H1 (cell line): ENCODE results near the gene GABPB1. TPM values are rescaled to one million over a fixed set of nuclear protein-coding genes. Genes with fewer than 3 reads are reported as not detected.

ENCODE experiments used
- CTCF ChIA-PET: fragments of 300-600 bp; sonication (Branson Sonifier 250); formaldehyde crosslinking; loops from one replicate; lab custom pipeline; 2021; ENCODE audit not compliant: partially characterized antibody; lab: Charles Lee
- POLR2A ChIA-PET: fragments of 300-600 bp; sonication (Branson Sonifier 250); formaldehyde crosslinking; loops from one replicate; lab custom pipeline; 2021; ENCODE audit warnings: inconsistent platforms; ENCODE audit not compliant: partially characterized antibody; lab: Charles Lee
- DNase-seq, 2 experiments: peaks; one replicate each; pipeline versions ENCODE4 v3.0.0 to v3.0.0-alpha.2; 2010 to 2022; ENCODE audit warnings: low spot score in 2 of 2, low read depth in 1 of 2, mixed read lengths in 1 of 2
- FAIRE-seq: peaks from 2 replicates; lab custom pipeline; 2011; peaks lifted over from hg19 to GRCh38; lab: Jason Lieb, UNC
- H2AFZ ChIP-seq: 2 replicates; pipeline ENCODE4 v1.8.1; 2012; ENCODE audit warnings: low read length, inconsistent platforms
- H2AK5ac ChIP-seq: 2 replicates; pipeline ENCODE4 v1.6.1; 2013; ENCODE audit warnings: low read depth, low read length
- H2BK120ac ChIP-seq: replicated peaks from 2 replicates; pipeline ENCODE3; 2013; ENCODE audit warnings: low read depth, low read length, inconsistent platforms
- H2BK12ac ChIP-seq: 2 replicates; pipeline ENCODE4 v1.6.1; 2013; ENCODE audit warnings: low read depth, low read length
- H2BK15ac ChIP-seq: 2 replicates; pipeline ENCODE4 v1.6.1; 2013; ENCODE audit warnings: low read length
- H2BK20ac ChIP-seq: 2 replicates; pipeline ENCODE4 v1.6.1; 2013; ENCODE audit warnings: low read length
- H2BK5ac ChIP-seq: 2 replicates; pipeline ENCODE4 v1.6.1; 2013; ENCODE audit warnings: low read depth, low read length
- H3K14ac ChIP-seq: 2 replicates; pipeline ENCODE4 v1.6.1; 2013; ENCODE audit warnings: inconsistent platforms; ENCODE audit not compliant: insufficient read length
- H3K18ac ChIP-seq: 2 replicates; pipeline ENCODE4 v1.6.1; 2013; ENCODE audit warnings: low read length; ENCODE audit errors: extremely low read depth
- H3K23ac ChIP-seq: 2 replicates; pipeline ENCODE4 v1.6.1; 2013; ENCODE audit warnings: inconsistent platforms; ENCODE audit not compliant: insufficient read length
- H3K23me2 ChIP-seq: 2 replicates; pipeline ENCODE4 v1.6.1; 2013; ENCODE audit warnings: low read depth, low read length
- H3K27ac ChIP-seq: 2 replicates; pipeline ENCODE4 v1.6.1; 2011; ENCODE audit warnings: low read depth, low read length, inconsistent platforms
- H3K27me3 ChIP-seq, 4 experiments: replicated peaks in 1 of 4; 1 replicate in 1 of 4; 2 replicates in 3 of 4; pipeline versions ENCODE4 v1.6.1 to v1.8.1; 2011 to 2013; ENCODE audit warnings: low read length in 3 of 4, mild to moderate bottlenecking in 3 of 4, inconsistent platforms in 2 of 4, mixed read lengths in 2 of 4, moderate library complexity in 1 of 4; ENCODE audit not compliant: control insufficient read depth in 3 of 4, insufficient read depth in 3 of 4; ENCODE audit errors: extremely low read depth in 1 of 4
- H3K36me3 ChIP-seq, 4 experiments: 2 replicates each; pipeline versions ENCODE4 v1.6.1 to v1.8.1; 2011 to 2013; ENCODE audit warnings: mild to moderate bottlenecking in 4 of 4, low read length in 3 of 4, moderate library complexity in 2 of 4, control low read depth in 1 of 4, inconsistent platforms in 1 of 4; ENCODE audit not compliant: insufficient read depth in 4 of 4, control insufficient read depth in 2 of 4
- H3K4ac ChIP-seq: replicated peaks from 2 replicates; pipeline ENCODE3; 2013; ENCODE audit warnings: low read length, low read depth, mixed read lengths, inconsistent platforms; ENCODE audit not compliant: insufficient read length
- H3K4me1 ChIP-seq, 4 experiments: replicated peaks in 1 of 4; 1 replicate in 1 of 4; 2 replicates in 3 of 4; pipeline versions ENCODE4 v1.6.1 to v1.8.1; 2011 to 2013; ENCODE audit warnings: low read length in 3 of 4, inconsistent platforms in 2 of 4, mixed read lengths in 1 of 4; ENCODE audit not compliant: insufficient read depth in 4 of 4, control insufficient read depth in 3 of 4
- H3K4me2 ChIP-seq, 2 experiments: 2 replicates each; pipeline versions ENCODE4 v1.6.1 to v1.8.1; 2011 to 2013; ENCODE audit warnings: low read depth in 2 of 2, low read length in 2 of 2, control low read depth in 1 of 2, inconsistent platforms in 1 of 2, mild to moderate bottlenecking in 1 of 2; ENCODE audit not compliant: insufficient read depth in 1 of 2
- H3K4me3 ChIP-seq, 4 experiments: fragments of 200-600, 300-600 bp in 1 of 4; sonication (generic), shearing (Covaris generic), sonication (Bioruptor Twin) in 1 of 4; 2 replicates each; pipeline versions ENCODE4 v1.5.1 to v1.8.1; 2011 to 2016; ENCODE audit warnings: low read length in 4 of 4, low read depth in 3 of 4, control low read depth in 2 of 4, inconsistent platforms in 2 of 4, mild to moderate bottlenecking in 2 of 4, mixed read lengths in 1 of 4, moderate library complexity in 1 of 4; ENCODE audit not compliant: insufficient read depth in 2 of 4; ENCODE audit errors: extremely low read depth in 1 of 4
- H3K56ac ChIP-seq: replicated peaks from 2 replicates; pipeline ENCODE3; 2013; ENCODE audit warnings: low read depth, mild to moderate bottlenecking, mixed read lengths, low read length, inconsistent platforms; ENCODE audit not compliant: insufficient read length
- H3K79me1 ChIP-seq: 2 replicates; pipeline ENCODE4 v1.6.1; 2013; ENCODE audit warnings: low read depth, low read length, control low read depth
- H3K79me2 ChIP-seq, 2 experiments: 2 replicates each; pipeline versions ENCODE4 v1.6.1 to v1.8.1; 2012 to 2013; ENCODE audit warnings: low read length in 2 of 2, mild to moderate bottlenecking in 2 of 2, inconsistent platforms in 1 of 2; ENCODE audit not compliant: insufficient read depth in 2 of 2, control insufficient read depth in 1 of 2
- H3K9ac ChIP-seq, 4 experiments: replicated peaks in 1 of 4; 1 replicate in 1 of 4; 2 replicates in 3 of 4; pipeline versions ENCODE4 v1.6.1 to v1.8.1; 2011 to 2013; ENCODE audit warnings: low read depth in 3 of 4, low read length in 3 of 4, control low read depth in 2 of 4, mild to moderate bottlenecking in 2 of 4, moderate library complexity in 2 of 4, inconsistent platforms in 1 of 4; ENCODE audit errors: extremely low read depth in 1 of 4
- H3K9me3 ChIP-seq, 2 experiments: 2 replicates each; pipeline versions ENCODE4 v1.6.1 to v1.8.1; 2012 to 2013; ENCODE audit warnings: mild to moderate bottlenecking in 2 of 2, moderate library complexity in 2 of 2, control low read depth in 1 of 2, inconsistent platforms in 1 of 2, low read depth in 1 of 2, low read length in 1 of 2, mixed read lengths in 1 of 2; ENCODE audit not compliant: insufficient read depth in 2 of 2
- H4K20me1 ChIP-seq, 2 experiments: replicated peaks in 1 of 2; 2 replicates each; pipeline versions ENCODE3 to v1.8.1; 2011 to 2013; ENCODE audit warnings: inconsistent platforms in 2 of 2, low read length in 2 of 2, mild to moderate bottlenecking in 1 of 2; ENCODE audit not compliant: insufficient read depth in 2 of 2, control insufficient read depth in 1 of 2
- H4K5ac ChIP-seq: 2 replicates; pipeline ENCODE4 v1.6.1; 2013; ENCODE audit warnings: low read length, low read depth, mixed read lengths, inconsistent platforms; ENCODE audit not compliant: insufficient read length
- H4K8ac ChIP-seq: 2 replicates; pipeline ENCODE4 v1.8.0; 2013; ENCODE audit warnings: mild to moderate bottlenecking, moderate library complexity, low read length, inconsistent platforms; ENCODE audit not compliant: insufficient read depth; ENCODE audit errors: extremely low read depth
- H4K91ac ChIP-seq: replicated peaks from 2 replicates; pipeline ENCODE3; 2013; ENCODE audit warnings: low read length, mixed read lengths, inconsistent platforms; ENCODE audit not compliant: insufficient read length
- BCL11A ChIP-seq, 2 experiments: IDR thresholded peaks; one replicate each; pipeline ENCODE4 v1.6.1; 2011; ENCODE audit warnings: low read depth in 2 of 2, low read length in 2 of 2, mild to moderate bottlenecking in 2 of 2
- CBX5 ChIP-seq: fragments of 300-800, 300-1000 bp; sonication (generic); IDR thresholded peaks from 2 replicates; pipeline ENCODE4 v1.7.1; 2016; ENCODE audit warnings: antibody characterized with exemption, low read length, low read depth
- CREB1 ChIP-seq: IDR thresholded peaks from 2 replicates; pipeline ENCODE4 v1.6.1; 2012; ENCODE audit warnings: inconsistent platforms
- EP300 ChIP-seq, 2 experiments: IDR thresholded peaks; 1 replicate in 1 of 2; 2 replicates in 1 of 2; pipeline ENCODE4 v1.6.1; 2011 to 2012; ENCODE audit warnings: low read depth in 2 of 2, low read length in 2 of 2, mild to moderate bottlenecking in 2 of 2, borderline replicate concordance in 1 of 2, inconsistent platforms in 1 of 2, moderate library complexity in 1 of 2
- FOSL1 ChIP-seq: IDR thresholded peaks from 2 replicates; pipeline ENCODE4 v1.6.1; 2011; ENCODE audit warnings: mild to moderate bottlenecking, low read depth, low read length, moderate library complexity; ENCODE audit not compliant: insufficient read depth
- HDAC2 ChIP-seq, 2 experiments: fragments of 300-600 bp in 1 of 2; sonication (generic) in 1 of 2; IDR thresholded peaks; 2 replicates each; pipeline ENCODE4 v1.6.1; 2011 to 2012; ENCODE audit warnings: low read depth in 2 of 2, low read length in 2 of 2, mild to moderate bottlenecking in 2 of 2, moderate library complexity in 2 of 2, borderline replicate concordance in 1 of 2, inconsistent platforms in 1 of 2
- POU5F1 ChIP-seq: IDR thresholded peaks from 2 replicates; pipeline ENCODE4 v1.6.1; 2011; ENCODE audit warnings: low read depth, mild to moderate bottlenecking, low read length, moderate library complexity
- RFX5 ChIP-seq: IDR thresholded peaks from 2 replicates; pipeline ENCODE4 v1.6.1; 2011; ENCODE audit warnings: low read depth, low read length, improper control_type of control experiment, borderline replicate concordance
- SIN3A ChIP-seq, 2 experiments: IDR thresholded peaks in 1 of 2; conservative IDR thresholded peaks in 1 of 2; 2 replicates each; pipeline ENCODE4 v1.6.1; 2011 to 2012; ENCODE audit warnings: low read length in 2 of 2, improper control_type of control experiment in 1 of 2, low read depth in 1 of 2, mild to moderate bottlenecking in 1 of 2
- SIRT6 ChIP-seq: IDR thresholded peaks from one replicate; pipeline ENCODE4 v1.7.1; 2012; ENCODE audit warnings: low read length, inconsistent platforms
- SP2 ChIP-seq: IDR thresholded peaks from 2 replicates; pipeline ENCODE4 v1.6.1; 2012; ENCODE audit warnings: mild to moderate bottlenecking, low read length, inconsistent platforms
- TAF7 ChIP-seq: optimal IDR thresholded peaks from 2 replicates; pipeline ENCODE3; 2011; ENCODE audit warnings: low read depth, mild to moderate bottlenecking, inconsistent platforms, low read length, moderate library complexity, borderline replicate concordance
- TBP ChIP-seq: IDR thresholded peaks from 2 replicates; pipeline ENCODE4 v1.6.1; 2011; ENCODE audit warnings: low read depth, low read length, improper control_type of control experiment
- ZNF274 ChIP-seq: IDR thresholded peaks from 2 replicates; pipeline ENCODE4 v1.7.0; 2012; ENCODE audit warnings: low read length, borderline replicate concordance; ENCODE audit errors: extremely low read depth
- polyA plus RNA-seq, 7 experiments: library from polyadenylated mRNA; depleted of rRNA in 3 of 7; stranded (reverse) in 5 of 7; unstranded in 2 of 7; fragments of >200 nt in 5 of 7; fragments of 200-250 nt in 2 of 7; gene quantifications; 1 replicate in 5 of 7; 2 replicates in 1 of 7; 4 replicates in 1 of 7; pipeline versions ENCODE4 v1.2.1 to v1.2.3, GENCODE V29; 2011 to 2013; ENCODE audit warnings: missing spikeins in 2 of 7, mixed read lengths in 2 of 7
- total RNA-seq: library from RNA; stranded (reverse); fragmentation: NEBNext Ultra II Directional; extraction: Animal tissue kit (Norgen Biotek cat#: 25700); gene quantifications from 2 replicates; pipeline ENCODE4 v1.2.1, GENCODE V29; 2021
- TF ChIP-seq, protein P1 (sequence below): IDR thresholded peaks from 2 replicates; pipeline ENCODE4 v1.6.1; 2011; ENCODE audit warnings: low read depth, mild to moderate bottlenecking, low read length; ENCODE audit not compliant: insufficient read depth

Gene GABPB1
- total and polyA plus RNA-seq, 2 of the 8 experiments (the other 6 are each of a cell fraction or from before 2014, with no cell fraction given), result 24.5 to 32.3 TPM

DNA sequence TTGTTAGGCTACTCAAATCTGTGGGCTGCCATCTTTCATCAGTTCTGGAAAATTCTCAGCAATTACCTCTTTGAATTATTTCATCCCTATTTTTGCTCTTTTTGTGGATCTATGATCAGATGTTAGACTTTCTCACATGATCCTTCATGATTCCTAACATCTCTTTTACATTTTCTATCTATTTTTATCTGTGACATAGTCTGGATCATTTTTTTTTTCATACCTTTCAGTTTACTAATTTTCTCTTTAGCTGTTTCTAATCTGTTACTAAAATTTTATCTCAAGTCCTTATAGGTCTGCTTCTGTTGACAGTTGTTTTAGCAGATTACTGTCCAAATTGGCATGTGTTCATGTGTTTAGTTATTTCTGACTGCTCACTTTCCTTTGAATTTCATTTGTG is 47.2 kb downstream of the GABPB1 start:
- H2BK15ac ChIP-seq, result no peak overlapping the region
- H3K23ac ChIP-seq, result no peak overlapping the region
- no peak overlapping the region for H2BK12ac ChIP-seq
- ChIA-PET CTCF (interaction anchor here (0.7 to 0.8 kb wide), 2 partner anchors 8 to 43 kb away, joined by 3 to 5 read pairs; no protein-coding TSS in a partner anchor), POLR2A (no interaction called here)
- FAIRE-seq (no peak), DNase-seq (no peak)
- H3K79me1 ChIP-seq, result no peaks in the 10 kb centered on the region
- H3K9ac ChIP-seq, result no peak overlapping the region
- no peak overlapping the region for H2BK20ac ChIP-seq
- no peak overlapping the region for H2BK120ac ChIP-seq
- H3K27ac ChIP-seq, result no peak overlapping the region
- H3K27me3 ChIP-seq, result no peaks in the 10 kb centered on the region
- peaks cover 7% of the 10 kb centered on the region in 2 experiments for H3K9me3 ChIP-seq
- H3K4me1 ChIP-seq, result no peaks in the 10 kb centered on the region
- H3K4me2 ChIP-seq, result no peak overlapping the region
- peaks cover 0 to 5% of the 10 kb centered on the region in 2 experiments; a peak in 2 of 4 replicates for H3K79me2 ChIP-seq
- H4K91ac ChIP-seq, result no peak overlapping the region
- H2BK5ac ChIP-seq, result no peak overlapping the region
- no peak overlapping the region for H2AK5ac ChIP-seq
- no peak overlapping the region for H3K4me3 ChIP-seq
- H3K18ac ChIP-seq, result no peak overlapping the region
- H2AFZ ChIP-seq, result no peak overlapping the region
- H3K56ac ChIP-seq, result no peak overlapping the region
- peaks cover 0 to 21% (median 6%) of the 10 kb centered on the region in 4 experiments; a peak in 3 of 8 replicates for H3K36me3 ChIP-seq
- no peak overlapping the region for H4K5ac ChIP-seq
- H4K8ac ChIP-seq, result no peak overlapping the region
- no peaks in the 10 kb centered on the region for H4K20me1 ChIP-seq
- H3K14ac ChIP-seq, result no peak overlapping the region
- no peaks in the 10 kb centered on the region for H3K23me2 ChIP-seq
- no peak overlapping the region for H3K4ac ChIP-seq
- TF ChIP-seq BCL11A (IDR thresholded peaks at IDR 0.05; ENCODE audit: low read depth in 2 of 2, low read length in 2 of 2) (no peak), FOSL1 (no peak), TAF7 (no peak), SP2 (no peak), CBX5 (no peak), RFX5 (no peak), SIN3A (conservative IDR thresholded peaks at IDR 0.05 in 1 of 2, IDR thresholded peaks at IDR 0.05 in 1 of 2; ENCODE audit: low read depth in 1 of 2, low read length in 2 of 2) (no peak), SIRT6 (no peak), TBP (no peak), HDAC2 (IDR thresholded peaks at IDR 0.05; ENCODE audit: borderline replicate concordance in 1 of 2, low read depth in 2 of 2, low read length in 2 of 2) (no peak), EP300 (IDR thresholded peaks at IDR 0.05; ENCODE audit: borderline replicate concordance in 1 of 2, low read depth in 2 of 2, low read length in 2 of 2) (no peak), CREB1 (no peak), POU5F1 (no peak), ZNF274 (no peak)
- TF ChIP-seq, protein P1, sequence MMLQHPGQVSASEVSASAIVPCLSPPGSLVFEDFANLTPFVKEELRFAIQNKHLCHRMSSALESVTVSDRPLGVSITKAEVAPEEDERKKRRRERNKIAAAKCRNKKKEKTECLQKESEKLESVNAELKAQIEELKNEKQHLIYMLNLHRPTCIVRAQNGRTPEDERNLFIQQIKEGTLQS, result no peak
